ENCODE measurements around the gene PTK7.
"Not testable (repeated sequence)": the region's sequence is repeated elsewhere in the genome, so short reads cannot be mapped to it uniquely, and the experiment has no call there.

The PTK7 gene

DNA sequence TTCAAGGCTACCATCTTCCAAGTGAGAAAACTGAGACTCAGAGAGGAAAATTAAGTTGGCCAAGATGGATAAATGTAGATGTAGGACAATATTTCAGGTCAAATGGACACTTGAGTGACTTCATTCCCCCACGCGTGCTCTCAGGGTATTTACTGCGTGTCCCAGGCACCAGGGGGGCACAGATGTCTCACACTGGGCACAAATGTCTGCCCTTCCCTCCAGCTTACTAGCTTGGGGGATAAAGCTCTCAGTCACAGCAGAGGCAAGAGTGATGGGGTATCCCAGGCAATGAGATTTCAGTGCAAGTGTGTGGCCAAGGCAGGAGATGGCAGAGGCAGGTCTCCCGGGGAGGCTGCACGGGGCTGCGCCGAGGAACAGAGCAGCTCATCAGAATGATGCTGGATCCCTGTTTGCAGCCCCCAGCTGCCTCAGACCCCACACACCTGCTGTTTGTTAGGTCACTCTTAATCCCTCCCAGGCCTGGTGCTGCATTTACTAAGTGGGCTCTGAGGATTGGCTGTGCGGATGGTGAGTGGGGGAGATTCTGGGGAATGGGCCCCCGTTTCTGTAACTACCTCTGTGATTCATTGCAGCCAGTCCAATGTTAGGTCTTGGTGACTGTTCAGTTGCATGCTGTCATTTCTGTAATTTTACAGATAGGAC, 44.1 kb downstream of the PTK7 start:
- DNase-seq = no peak

DNA sequence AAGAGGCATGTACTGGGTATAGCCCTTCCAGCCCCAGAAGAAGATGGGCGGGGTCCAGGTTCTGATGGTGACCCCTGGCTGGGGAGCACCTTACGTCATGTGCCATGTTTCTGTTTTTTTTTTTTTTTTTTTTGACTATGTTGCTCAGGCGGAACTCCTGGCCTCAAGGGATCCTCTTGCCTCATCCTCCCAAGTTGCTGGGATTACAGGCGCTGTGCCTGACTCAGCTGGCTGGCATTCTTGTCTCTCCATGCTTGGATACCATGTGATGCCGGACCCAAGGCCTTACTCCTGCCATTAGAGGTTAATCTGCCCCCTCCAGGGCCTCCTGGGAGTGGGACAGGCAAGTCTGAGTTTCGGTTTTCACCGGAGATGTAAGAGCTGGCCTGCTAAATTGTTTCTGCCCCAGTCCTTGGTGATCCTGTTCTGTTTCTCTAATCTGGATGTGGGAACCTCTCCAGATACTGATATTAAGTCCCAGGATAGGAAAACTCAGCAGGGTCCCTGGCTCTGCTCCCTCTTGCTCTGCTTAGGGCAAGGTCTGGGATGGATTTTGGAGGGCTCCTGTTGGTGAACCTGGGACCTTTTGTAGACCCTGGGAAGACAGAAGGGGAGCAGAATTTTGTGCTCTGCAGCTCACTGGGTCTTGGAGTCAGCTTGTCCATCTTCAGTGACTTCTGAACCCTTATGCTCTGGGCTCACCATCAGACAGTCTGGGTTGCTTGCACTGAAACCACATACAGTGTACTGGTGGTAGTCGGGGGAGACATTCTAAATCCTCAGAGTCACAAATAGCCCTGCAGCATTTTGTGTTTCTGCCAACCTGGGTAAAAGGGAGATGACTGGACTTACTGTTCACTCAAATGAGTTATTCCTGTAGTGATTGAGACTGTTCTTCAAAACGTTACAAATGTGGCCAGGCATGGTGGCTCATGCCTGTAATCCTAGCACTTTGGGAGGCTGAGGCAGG, 45.1 kb downstream of the PTK7 start:
- DNase-seq = no peak

DNA sequence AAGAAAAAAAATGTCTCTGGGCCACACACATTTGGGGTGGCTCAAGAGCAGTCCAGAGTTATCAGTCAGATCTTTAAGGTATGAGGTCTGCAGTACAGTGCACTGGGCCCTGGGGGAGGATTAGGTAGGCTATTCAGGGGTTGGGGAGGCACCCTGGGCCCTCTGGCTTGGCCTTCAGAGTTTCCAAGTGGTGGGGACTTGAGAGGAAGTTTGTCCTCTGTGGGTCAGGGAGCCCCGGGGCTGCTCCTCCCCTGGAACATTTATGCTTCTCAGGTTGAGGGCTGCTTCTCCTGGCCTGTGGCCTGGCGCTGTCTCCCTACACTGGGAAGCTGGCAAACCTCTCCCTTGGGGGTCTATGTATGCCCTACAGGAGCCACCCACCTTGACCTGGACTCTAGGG, 46.0 kb downstream of the PTK7 start:
- DNase-seq = no peak

DNA sequence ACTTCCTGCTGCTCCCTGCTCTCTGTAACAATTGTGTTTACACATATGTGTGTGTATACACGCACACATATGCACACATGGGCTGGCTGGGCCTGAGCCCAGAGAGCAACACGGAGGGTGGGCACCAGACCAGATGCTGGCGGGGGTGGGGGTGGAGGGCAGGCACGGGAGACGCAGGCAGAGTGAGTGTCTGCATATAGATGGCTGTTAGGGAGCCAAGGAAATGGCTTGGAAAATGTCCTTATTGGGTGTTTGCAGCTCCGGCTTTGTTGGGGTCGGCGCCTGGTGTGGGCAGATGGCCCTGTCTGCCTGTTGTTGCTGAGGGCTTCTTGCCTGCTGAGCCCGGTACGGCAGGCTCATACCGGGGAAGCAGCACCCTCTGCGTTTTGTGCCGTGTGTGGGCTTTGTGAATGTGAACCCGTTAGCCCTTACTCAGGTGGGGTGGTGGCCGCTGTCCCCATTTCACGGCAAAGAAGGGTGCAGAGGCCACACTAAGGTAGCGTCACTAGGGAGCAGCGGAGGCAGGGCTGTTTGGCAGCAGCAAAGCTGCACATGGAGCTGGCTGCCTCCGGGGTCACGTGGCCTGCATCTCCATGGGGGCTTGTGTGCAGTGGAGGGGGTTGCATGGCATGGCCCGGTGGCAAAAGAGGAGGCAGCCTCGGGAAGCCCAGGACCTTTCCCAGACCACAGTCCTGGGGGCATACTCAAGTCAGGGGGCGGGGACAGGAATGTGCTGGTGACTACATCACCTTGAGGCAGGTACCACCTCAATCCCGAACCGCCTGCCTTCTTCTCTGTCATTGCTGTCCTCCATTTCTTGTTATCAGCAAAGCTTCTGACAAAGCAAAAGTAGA, 47.6 kb downstream of the PTK7 start:
- DNase-seq = no peak

DNA sequence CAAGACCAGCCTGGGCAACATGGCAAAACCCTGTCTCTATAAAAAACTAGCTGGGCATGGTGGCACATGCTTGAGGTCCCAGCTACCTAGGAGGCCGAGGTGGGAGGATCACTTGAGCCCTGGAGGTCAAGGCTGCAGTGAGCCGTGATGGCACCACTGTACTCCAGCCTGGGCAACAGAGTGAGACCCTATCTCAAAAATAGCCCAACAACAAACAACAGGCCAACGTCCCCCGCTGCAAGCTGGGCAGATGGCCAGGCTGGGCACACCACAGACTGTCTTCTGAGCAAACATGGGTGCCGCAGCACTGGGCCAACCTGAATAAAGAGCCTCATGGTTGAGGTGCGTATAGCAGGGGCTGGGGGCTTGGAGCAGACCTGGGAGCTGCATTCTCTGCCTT, 48.4 kb downstream of the PTK7 start:
- DNase-seq = no peak

DNA sequence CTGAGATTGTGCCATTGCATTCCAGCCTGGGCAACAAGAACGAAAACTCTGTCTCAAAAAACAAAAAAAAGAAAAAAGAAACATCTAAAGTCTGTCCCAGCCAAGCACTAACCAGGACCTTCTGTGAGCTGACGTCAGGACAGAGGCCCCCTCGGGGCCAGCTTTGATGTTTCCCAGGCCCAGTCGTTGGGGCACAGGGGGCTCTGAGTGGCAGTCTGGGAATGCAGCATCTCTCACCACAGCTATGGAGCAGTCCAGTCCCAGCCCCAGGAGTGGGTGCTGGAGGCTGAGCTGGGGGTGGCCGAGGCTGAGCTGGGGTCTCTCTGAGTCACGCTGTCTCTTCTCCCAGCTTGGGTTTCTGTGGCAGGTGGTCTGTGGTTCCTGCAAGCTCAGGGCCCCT, 49.0 kb downstream of the PTK7 start:
- no peak for DNase-seq

- no peak for DNase-seq
Observed at GRCh38 chr6:43125555-43125954, 49.4 kb downstream of the PTK7 start.

GRCh38 chr6:43127180-43127579, 51.1 kb downstream of the PTK7 start:
- no peak for DNase-seq

DNA sequence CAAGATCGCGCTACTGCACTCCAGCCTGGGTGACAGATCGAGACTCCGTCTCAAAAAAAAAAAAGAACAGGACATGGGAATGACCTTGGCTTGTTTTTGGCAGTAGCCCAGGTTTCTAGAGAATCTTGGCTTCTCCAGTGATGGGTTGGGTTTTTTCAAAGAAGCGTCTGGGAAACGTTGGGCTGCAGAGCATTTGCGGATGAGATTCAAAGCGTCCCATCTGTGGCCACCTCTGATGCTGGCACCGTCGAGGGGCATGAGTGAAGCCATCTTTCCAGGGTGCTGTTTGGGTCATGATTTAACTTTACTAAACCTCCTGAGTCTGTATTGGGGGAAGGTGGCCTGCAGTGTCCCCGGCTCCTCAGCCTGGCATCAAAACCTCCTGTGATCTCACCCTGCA, 51.8 kb downstream of the PTK7 start:
- no peak for DNase-seq

DNA sequence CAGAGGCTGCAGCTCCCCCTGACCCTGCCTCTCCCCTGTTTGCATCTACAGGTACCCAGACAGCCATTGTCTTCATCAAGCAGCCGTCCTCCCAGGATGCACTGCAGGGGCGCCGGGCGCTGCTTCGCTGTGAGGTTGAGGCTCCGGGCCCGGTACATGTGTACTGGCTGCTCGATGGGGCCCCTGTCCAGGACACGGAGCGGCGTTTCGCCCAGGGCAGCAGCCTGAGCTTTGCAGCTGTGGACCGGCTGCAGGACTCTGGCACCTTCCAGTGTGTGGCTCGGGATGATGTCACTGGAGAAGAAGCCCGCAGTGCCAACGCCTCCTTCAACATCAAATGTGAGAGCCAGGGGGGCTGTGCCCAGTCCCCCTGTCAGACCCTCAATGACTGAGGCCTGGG, 52.8 kb downstream of the PTK7 start:
- DNase-seq = no peak

DNA sequence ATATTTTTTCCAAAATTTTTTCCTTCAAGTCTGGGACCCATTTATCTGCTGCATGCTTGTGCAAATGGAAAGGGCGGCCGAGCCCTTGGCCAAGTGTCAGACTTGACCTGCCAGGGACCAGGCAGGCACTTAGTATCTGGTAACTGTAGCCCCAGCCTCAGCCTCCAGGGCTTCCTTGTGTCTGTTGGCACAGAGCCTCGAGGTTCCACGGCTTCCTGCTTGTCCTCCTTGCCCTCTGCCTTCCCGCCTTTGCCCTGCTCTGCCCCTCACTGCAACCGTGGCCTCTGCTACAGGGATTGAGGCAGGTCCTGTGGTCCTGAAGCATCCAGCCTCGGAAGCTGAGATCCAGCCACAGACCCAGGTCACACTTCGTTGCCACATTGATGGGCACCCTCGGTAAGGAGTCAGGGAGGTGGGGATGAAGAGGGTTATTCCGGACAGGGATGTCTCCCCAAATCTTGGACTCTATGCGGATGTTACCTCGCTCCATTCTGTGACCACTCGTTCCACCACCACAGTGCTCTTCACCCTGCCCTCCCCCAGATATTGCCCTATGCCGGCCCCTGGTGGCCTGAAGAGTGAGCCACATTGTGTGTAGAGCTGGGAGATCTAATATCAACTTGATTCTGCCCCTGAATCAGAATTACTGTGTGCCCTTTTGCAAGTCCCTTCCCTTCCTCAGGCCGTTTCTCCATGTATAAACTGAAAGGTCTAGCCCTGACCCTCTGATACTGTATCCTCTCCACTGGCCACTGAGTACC, 53.5 kb downstream of the PTK7 start:
- no peak for DNase-seq

- DNase-seq = no peak
Observed at GRCh38 chr6:43130429-43130828, 54.3 kb downstream of the PTK7 start.

DNA sequence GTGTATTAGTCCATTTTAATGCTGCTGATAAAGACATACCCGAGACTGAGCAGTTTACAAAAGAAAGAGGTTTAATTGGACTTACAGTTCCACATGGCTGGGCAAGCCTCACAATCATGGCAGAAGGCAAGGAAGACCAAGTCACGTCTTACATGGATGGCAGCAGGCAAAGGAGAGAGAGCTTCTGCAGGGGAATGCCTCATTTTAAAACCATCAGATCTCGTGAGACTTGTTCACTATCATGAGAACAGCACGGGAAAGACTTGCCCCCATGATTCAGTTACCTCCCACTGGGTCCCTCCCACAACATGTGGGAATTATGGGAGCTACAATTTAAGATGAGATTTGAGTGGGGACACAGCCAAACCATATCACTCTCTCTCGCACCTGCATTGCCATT, 55.3 kb downstream of the PTK7 start:
- not testable (repeated sequence) for DNase-seq

DNA sequence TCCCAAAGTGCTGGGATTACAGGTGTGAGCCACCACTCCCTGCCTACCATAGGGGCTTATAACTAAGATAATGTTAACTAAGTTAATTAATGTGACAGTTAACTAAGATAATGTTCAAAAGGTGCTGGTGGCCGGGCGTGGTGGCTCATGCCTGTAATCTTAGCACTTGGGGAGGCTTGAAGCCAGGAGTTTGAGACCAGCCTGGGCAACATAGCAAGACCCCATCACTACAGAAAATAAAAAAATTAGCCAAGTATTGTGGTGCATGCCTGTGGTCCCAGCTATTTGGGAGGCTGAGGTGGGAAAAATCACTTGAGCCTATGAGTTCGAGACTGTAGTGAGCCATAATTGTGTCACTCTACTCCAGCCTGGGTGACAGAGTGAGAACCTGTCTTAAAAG, 62.2 kb downstream of the PTK7 start:
- no peak for DNase-seq

GRCh38 chr6:43139973-43140372, 63.9 kb downstream of the PTK7 start:
- not testable (repeated sequence) for DNase-seq

DNA sequence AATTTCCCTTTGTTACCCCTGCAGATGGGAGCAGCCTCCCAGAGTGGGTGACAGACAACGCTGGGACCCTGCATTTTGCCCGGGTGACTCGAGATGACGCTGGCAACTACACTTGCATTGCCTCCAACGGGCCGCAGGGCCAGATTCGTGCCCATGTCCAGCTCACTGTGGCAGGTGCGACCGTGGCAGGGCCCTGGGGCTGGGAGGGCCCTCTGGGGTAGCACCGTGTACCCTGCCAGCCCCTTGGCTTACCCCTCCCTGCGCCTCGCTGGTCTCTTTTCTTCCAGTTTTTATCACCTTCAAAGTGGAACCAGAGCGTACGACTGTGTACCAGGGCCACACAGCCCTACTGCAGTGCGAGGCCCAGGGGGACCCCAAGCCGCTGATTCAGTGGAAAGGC, 65.5 kb downstream of the PTK7 start:
- no peak for DNase-seq

DNA sequence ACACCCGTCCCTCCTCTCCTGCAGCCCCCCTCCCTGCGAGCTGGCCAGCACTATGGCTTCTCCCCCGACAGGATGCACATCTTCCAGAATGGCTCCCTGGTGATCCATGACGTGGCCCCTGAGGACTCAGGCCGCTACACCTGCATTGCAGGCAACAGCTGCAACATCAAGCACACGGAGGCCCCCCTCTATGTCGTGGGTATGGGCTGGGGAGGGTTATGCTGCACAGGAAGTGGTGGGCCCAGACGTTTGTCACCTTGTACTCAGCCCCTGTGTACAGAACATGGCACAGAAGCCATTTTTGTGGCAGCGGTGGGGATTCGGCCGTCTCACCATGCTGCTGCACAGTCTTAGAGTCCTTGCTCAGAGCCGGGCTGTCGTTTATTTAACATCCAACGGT, 66.0 kb downstream of the PTK7 start:
- DNase-seq = no peak

DNA sequence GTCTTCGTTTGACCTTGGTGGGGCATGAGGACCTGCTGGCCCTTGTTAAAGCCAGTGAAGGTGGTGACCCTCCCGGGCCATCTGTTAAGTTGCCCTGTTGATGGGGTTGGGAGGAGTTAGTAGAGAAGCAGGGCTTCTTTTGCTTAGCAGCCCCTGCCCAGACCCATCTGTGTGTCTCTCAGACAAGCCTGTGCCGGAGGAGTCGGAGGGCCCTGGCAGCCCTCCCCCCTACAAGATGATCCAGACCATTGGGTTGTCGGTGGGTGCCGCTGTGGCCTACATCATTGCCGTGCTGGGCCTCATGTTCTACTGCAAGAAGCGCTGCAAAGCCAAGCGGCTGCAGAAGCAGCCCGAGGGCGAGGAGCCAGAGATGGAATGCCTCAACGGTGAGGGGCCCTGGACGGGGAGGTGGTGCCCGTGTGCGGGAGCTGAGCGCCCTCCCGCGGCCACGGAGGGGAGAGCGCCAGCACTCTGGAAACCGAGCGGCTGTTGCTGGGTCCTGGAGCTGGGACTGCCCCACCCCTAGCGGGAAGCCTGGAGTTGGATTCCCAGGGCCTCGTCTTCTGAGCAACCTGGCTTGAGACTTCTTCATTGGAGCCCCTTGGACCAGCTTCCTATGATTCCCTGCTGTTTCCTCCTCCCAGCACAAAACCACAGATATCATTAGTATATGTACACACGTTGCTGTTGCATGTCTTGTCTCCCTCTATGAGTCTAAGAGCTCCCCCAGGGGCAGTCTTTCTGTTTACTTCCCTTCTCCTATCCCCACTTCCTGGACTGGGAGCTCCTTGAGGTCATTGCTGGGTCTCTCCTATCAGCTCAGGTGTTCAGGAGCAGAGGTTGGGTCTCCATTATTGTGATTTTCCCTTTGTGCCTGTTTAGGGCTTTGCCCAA, 67.4 kb downstream of the PTK7 start:
- DNase-seq = peak; percentile 67

DNA sequence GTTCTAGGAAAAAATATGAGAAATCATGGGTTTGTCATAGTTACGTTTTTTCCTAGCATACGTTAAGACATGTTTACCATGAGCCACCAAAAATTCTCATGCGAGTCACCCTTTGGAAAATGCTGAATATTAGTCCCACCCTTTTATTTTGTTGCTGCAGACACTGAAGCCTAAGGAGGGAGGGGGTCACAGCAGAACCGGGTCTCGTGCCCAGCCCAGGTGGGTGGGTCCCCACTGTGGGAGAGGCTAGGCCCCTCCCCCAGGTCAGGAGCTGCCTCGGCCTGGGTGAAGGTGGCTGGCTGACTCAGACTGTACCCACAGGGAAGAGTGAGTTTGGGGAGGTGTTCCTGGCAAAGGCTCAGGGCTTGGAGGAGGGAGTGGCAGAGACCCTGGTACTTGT, 68.8 kb downstream of the PTK7 start:
- no peak for DNase-seq

- no peak for DNase-seq
Observed at GRCh38 chr6:43146261-43146660, 70.1 kb downstream of the PTK7 start.

Measured in activated gamma-delta T cell treated with Interleukin-2 at 50 U/mL for 16 hours (primary cell).